ENCODE data around the gene HDAC5.

Gene HDAC5

GRCh38 chr17:44086364-44087311 lies 36.8 kb downstream of the HDAC5 start:
- no peak for DNase-seq

- no peak for DNase-seq
These were observed 37.5 kb downstream of the HDAC5 start for GRCh38 chr17:44085908-44086307.

DNA sequence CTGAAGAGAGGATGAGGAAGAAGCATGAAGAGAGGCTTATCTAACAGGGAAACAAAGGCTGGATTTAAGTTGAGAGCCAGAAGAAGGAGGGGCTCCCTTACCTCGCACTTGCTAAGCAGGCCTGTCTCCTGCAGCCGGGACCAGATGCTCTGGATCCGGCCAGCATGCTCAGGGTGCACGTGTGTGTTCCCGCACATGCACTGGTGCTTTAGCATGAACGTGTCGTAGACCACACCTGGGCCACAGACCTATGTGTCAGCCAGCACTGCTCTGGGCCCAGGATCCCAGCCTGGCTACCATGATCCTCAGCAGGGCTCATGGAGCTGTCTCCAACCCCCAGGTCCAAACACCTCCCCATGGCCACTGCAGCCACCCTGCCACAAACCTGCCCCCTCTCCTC lies 38.5 kb downstream of the HDAC5 start:
- DNase-seq: no peak

GRCh38 chr17:44084131-44084538 lies 39.3 kb downstream of the HDAC5 start:
- peak; percentile 25 for DNase-seq

DNA sequence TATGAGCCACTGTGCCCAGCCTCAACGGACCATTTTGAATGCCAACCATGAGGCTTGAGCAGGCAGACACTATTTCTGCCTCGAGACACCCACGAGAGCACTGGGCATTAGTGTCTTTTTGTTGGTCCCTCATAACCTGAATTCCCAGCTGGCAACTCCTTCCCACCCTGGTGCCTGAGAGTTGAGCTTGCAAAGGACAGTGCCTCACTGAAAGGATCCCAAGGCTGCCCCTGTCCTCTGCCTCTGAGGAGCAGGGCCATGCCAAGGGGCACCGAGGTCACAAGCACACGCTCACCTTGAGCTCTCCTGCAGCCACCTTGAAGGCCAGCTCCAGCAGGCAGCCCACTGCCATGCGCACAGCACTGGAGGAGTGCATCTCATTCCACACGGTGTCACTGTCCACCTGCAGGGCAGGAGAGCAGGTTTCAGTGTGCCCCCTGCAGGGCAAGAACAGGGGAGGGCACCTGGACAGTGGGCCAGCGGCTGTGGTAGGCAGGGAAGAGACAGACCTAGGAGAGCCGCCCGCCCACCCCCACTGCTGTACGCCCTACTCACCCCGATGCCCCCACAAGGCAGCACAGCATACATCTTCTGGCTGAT lies 40.1 kb downstream of the HDAC5 start:
- DNase-seq: no peak

GRCh38 chr17:44082256-44082927 lies 41.0 kb downstream of the HDAC5 start:
- no peak for DNase-seq

- no peak for DNase-seq
These were observed 41.8 kb downstream of the HDAC5 start for GRCh38 chr17:44081681-44082080.

DNA sequence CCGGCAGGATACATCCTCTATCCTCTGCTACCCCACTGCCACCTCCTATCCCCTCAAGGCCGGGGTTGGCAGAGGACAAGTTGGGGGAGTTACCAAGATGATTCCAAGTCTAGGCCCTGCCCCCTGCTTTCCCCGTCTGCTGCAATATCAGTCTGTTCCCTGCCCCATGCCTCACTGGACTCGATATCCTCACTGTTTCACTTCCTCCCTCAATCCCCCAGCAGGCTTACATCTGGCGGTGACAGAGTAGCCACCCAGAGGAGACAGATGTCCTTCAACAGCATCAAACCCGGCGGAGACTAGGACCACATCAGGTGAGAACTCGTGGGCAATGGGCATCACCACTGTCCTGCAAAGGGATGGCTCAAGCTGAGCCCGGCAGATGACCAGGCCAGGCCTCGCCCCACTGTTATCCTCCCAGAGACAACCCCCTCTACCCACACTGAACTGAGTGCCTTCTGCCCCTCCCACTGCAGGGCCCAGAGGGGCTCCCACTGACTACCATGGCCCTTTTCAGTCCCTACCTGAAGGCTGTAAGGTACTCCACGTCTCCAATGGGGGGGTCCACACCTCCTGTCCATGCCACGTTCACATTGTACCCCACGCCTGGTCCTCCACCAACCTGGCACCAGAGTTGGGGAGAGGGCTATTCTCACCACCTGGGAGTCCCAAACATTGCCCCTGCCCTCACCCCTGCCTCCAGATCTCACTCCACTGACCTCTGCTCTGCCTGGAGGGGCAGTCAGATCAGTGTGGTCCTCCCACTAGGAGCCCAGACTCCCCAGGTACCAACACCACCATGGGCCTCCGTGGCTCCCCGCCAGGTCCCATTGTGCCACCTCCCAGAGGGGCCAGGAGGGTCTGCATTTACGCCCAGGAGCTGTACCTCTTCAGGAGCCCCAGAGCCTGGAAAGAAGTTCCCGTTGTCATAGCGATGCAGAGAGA lies 43.3 kb downstream of the HDAC5 start:
- no peak for DNase-seq

DNA sequence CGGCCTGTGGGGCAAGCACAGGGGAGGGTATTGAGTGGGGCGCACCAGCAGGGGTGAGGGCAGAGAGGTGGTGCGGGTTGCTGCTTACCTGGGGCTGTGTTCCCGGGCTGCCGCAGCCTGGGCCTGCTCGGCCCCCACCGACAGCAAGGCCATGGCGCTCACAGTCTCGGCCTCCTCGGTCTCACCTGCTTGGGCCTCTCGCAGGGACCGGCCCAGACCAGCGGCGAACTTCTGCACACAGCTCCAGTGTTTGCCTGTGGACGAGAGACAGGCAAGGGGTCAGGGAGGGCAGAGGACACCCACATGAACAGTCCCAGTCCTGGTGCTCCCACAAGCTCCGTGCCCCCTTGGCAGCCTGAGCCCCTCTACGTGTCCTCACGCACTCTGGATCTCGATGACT lies 45.0 kb downstream of the HDAC5 start:
- no peak for DNase-seq

DNA sequence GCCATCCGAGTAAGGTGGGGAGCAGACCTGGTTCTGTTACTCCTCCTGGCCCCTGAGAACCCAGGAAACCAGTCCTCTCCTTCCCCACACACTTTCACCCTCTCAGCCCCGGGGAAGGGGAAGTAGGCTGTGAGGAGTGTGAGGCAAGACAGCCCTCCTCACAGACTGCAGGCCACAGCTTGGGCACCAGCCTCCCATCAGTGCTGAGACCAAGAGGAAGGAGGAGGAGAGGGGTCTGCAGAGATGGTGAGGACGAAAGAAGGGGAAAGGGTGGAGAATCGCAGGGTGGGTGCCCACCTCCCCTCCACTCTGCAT lies 45.9 kb downstream of the HDAC5 start:
- no peak for DNase-seq

- no peak for DNase-seq
These were observed 46.5 kb downstream of the HDAC5 start for GRCh38 chr17:44076716-44077594.

- no peak for DNase-seq
These were observed 47.7 kb downstream of the HDAC5 start for GRCh38 chr17:44075598-44076293.

- DNase-seq: no peak
These were observed 48.5 kb downstream of the HDAC5 start for GRCh38 chr17:44074911-44075285.

GRCh38 chr17:44074231-44074910 lies 49.1 kb downstream of the HDAC5 start:
- DNase-seq: no peak

- no peak for DNase-seq
These were observed 51.7 kb downstream of the HDAC5 start for GRCh38 chr17:44071772-44072171.

DNA sequence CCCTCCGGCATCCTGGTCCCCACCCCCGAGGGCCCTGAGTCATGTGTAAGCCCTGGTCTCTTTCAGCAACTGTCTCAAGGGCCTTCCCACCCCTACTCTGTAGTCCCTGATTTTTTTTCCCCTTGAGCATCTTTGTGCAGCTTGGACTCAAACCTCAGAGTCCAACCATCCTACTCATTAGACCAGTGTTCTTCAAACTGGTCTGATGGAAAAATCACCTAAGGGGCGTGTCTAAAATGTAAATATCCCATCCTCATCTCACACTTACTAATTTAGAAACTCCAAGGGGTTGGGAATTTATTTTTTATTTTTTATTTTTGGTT lies 52.3 kb downstream of the HDAC5 start:
- no peak for DNase-seq

DNA sequence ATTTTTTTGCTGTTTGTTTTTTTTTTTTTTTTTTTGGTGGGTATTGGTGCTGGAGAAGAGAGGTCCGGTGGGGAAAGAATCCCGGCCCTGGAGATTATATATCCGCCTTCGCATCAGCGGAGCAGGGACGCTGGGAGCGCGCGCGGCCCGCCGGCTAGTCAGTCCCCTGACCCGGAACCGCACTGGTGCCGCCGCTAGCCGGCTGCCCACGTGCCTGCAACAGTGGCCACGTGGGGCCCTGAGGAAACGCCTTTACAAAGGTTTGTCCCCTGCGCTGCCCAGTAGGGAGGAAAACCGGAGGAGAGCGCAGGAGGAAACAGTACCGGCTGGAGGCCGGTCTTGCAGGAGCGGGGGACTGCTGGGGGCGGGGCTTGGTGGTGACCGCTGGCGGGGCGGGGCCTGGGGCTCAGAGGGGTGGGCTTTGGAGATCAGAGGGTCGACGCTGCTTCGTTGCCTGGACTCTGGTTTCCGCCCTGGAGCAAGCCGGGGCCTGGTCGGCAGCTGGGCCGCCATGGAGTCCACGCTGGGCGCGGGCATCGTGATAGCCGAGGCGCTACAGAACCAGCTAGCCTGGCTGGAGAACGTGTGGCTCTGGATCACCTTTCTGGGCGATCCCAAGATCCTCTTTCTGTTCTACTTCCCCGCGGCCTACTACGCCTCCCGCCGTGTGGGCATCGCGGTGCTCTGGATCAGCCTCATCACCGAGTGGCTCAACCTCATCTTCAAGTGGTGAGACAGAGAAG lies 52.8 kb downstream of the HDAC5 start, which contains the start of gene G6PC3:
TSS of gene G6PC3 (plus strand) at position 281 of the 743 bp plus-strand sequence. CDS start at position 512, 231 bp downstream.
- peak; percentile 87 for DNase-seq

- no peak for DNase-seq
These were observed 53.4 kb downstream of the HDAC5 start for GRCh38 chr17:44069974-44070454.

DNA sequence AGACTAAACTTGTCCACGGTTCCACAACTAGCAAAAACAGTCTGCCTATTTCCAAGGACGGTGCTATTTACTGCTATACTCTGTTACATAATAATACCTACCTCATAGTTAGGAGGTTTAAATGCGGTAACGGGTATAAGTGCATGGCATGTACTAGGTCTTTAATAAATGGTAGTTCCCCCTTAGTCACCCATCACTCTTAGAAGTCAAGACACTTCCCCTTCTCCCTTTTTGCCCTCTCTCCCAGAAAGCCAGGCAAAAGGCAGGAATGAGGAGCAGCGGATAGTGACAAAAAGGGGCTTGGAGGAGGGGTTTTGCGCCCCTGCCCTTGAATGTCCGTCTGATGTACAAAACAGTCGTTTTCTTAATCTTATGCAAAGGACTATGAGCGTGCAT lies 55.9 kb downstream of the HDAC5 start:
- DNase-seq: no peak

Data from CD4-positive, alpha-beta T cell treated with Interleukin-21 for 1 hour (primary cell).